ENCODE measurements around the gene RHOG.
"Not testable (repeated sequence)": the region's sequence is repeated elsewhere in the genome, so short reads cannot be mapped to it uniquely, and the experiment has no call there.

Gene RHOG

DNA sequence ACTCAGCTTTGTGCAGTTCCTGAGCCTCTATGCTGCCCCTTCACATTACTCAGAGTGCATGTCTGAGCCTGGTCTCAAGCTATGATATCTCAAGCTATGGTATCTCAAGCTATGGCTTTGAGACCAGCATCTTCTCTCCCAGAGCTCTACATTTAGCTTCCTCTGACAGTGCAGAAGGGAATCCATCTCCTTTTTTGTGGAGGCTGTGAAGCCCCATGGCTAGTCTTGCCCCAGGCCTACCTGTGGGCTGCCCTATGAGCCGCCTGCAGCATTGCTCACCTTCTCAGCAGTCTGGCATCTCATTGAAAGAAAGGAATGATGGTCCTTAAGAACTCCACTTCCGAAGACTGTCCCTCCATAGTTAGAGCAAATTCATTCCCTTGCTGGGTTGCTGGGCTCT is 19.8 kb downstream of the RHOG start:
- Histone ChIP-seq H3K27me3 (ENCODE audit: control insufficient read depth in 1 of 2, insufficient read depth in 2 of 2, low read length in 2 of 2) (no peaks in the 10 kb centered on the region), H3K27ac (ENCODE audit: low read depth, low read length) (no peak overlapping the region), H3K4me3 (ENCODE audit: low read depth in 1 of 2, low read length in 2 of 2) (no peak overlapping the region), H3K36me3 (ENCODE audit: insufficient read depth, low read length) (peaks cover 4% of the 10 kb centered on the region), H3K9ac (ENCODE audit: low read length) (no peak overlapping the region), H3K4me1 (ENCODE audit: insufficient read depth, low read length) (no peaks in the 10 kb centered on the region), H3K9me3 (ENCODE audit: low read length) (no peaks in the 10 kb centered on the region)

DNA sequence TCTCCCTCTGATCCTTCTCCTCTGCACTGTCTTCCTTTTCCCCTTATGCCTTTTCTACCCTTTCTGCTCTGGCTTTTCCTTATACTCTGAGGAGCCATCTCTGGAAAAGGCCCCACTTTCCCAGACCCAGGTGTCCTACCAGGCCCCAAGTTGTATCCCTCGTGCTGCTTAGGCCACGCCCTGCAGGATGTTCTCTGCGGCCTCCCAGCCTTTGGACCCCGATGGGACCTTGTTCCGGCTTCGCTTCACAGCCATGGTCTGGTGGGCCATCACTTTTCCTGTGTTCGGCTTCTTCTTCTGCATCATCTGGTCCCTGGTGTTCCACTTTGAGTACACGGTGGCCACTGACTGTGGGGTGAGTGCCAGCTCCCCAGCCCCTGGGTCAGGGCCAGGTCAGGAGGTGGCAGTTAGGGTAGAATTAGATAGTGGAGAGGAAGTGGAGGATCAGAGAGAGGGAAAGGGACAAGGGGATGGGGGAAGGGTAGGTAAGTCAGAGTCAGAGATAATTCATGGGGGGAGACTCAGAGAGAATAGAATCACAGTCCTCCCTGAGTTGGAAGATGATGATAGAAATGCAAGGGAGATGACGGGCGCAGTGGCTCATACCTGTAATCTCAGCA is 23.5 kb downstream of the RHOG start:
- no peaks in the 10 kb centered on the region for H3K36me3 ChIP-seq (ENCODE audit: insufficient read depth, low read length)
- no peaks in the 10 kb centered on the region for H3K27me3 ChIP-seq (ENCODE audit: control insufficient read depth in 1 of 2, insufficient read depth in 2 of 2, low read length in 2 of 2)
- no peak overlapping the region for H3K27ac ChIP-seq (ENCODE audit: low read depth, low read length)
- H3K4me3 ChIP-seq (ENCODE audit: low read depth in 1 of 2, low read length in 2 of 2), result no peak overlapping the region
- no peaks in the 10 kb centered on the region for H3K4me1 ChIP-seq (ENCODE audit: insufficient read depth, low read length)
- no peaks in the 10 kb centered on the region for H3K9me3 ChIP-seq (ENCODE audit: low read length)
- H3K9ac ChIP-seq (ENCODE audit: low read length), result no peak overlapping the region

DNA sequence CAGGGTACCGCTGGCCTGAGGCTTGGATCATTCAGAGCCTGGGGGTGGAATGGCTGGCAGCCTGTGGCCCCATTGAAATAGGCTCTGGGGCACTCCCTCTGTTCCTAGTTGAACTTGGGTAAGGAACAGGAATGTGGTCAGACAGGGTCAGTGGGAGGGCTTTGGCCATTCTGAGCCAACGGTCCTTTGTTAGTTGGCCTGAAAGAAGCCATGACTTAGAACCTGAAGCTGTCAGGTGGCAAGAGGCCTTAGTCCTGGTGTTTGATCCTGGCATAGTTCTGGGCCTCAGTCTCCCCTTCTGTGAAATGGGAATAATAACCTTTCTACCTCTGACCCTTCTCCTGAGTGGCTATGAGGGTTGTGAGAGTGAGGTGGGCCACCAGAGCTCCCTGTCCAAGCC is 24.1 kb downstream of the RHOG start:
- no peaks in the 10 kb centered on the region for H3K27me3 ChIP-seq (ENCODE audit: control insufficient read depth in 1 of 2, insufficient read depth in 2 of 2, low read length in 2 of 2)
- no peak overlapping the region for H3K4me3 ChIP-seq (ENCODE audit: low read depth in 1 of 2, low read length in 2 of 2)
- H3K9ac ChIP-seq (ENCODE audit: low read length), result no peak overlapping the region
- H3K4me1 ChIP-seq (ENCODE audit: insufficient read depth, low read length), result no peaks in the 10 kb centered on the region
- no peak overlapping the region for H3K27ac ChIP-seq (ENCODE audit: low read depth, low read length)
- no peaks in the 10 kb centered on the region for H3K36me3 ChIP-seq (ENCODE audit: insufficient read depth, low read length)
- no peaks in the 10 kb centered on the region for H3K9me3 ChIP-seq (ENCODE audit: low read length)

DNA sequence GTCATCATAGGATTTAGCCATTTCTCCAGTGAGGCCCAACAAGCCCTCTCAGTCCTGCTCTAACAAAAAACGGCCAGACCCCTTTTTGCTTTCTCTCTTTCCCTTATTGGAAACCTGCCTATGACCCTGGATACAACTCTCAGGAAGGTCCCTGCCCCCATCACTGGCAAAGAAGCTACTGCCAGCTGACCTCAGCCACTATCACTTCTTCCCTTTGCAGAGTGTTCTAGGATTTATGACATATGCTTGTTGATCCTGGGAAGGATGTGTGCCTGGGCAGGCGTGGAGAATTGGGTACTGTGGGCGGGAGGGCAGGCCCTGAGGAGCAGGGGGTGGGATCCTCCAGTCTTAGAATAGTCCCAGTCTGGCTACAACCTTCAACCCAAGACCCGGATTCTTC is 24.9 kb downstream of the RHOG start:
- no peaks in the 10 kb centered on the region for H3K9me3 ChIP-seq (ENCODE audit: low read length)
- no peak overlapping the region for H3K9ac ChIP-seq (ENCODE audit: low read length)
- no peaks in the 10 kb centered on the region for H3K27me3 ChIP-seq (ENCODE audit: control insufficient read depth in 1 of 2, insufficient read depth in 2 of 2, low read length in 2 of 2)
- H3K36me3 ChIP-seq (ENCODE audit: insufficient read depth, low read length), result no peaks in the 10 kb centered on the region
- no peak overlapping the region for H3K4me3 ChIP-seq (ENCODE audit: low read depth in 1 of 2, low read length in 2 of 2)
- H3K27ac ChIP-seq (ENCODE audit: low read depth, low read length), result no peak overlapping the region
- H3K4me1 ChIP-seq (ENCODE audit: insufficient read depth, low read length), result no peaks in the 10 kb centered on the region

DNA sequence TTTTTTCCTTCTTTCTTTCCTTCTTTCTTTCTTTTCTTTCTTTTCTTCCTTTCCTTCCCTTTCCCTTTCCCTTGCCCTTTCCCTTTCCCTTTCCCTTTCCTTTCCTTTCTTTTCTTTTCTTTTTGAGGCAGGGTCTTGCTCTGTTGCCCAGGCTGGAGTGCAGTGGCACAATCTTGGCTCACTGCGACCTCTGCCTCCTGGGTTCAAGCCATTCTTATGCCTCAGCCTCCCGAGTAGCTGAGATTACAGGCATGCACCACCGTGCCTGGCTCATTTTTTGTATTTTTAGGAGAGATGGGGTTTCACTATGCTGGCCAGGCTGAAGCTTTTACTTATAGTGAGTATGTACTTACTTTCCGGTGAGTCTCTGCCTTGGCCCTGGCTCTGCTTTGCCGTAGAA is 25.9 kb downstream of the RHOG start:
- not testable (repeated sequence) for H3K36me3 ChIP-seq (ENCODE audit: insufficient read depth, low read length); H3K9ac ChIP-seq (ENCODE audit: low read length); H3K27me3 ChIP-seq (ENCODE audit: control insufficient read depth in 1 of 2, insufficient read depth in 2 of 2, low read length in 2 of 2); H3K27ac ChIP-seq (ENCODE audit: low read depth, low read length); H3K4me3 ChIP-seq (ENCODE audit: low read depth in 1 of 2, low read length in 2 of 2); H3K9me3 ChIP-seq (ENCODE audit: low read length); H3K4me1 ChIP-seq (ENCODE audit: insufficient read depth, low read length)

DNA sequence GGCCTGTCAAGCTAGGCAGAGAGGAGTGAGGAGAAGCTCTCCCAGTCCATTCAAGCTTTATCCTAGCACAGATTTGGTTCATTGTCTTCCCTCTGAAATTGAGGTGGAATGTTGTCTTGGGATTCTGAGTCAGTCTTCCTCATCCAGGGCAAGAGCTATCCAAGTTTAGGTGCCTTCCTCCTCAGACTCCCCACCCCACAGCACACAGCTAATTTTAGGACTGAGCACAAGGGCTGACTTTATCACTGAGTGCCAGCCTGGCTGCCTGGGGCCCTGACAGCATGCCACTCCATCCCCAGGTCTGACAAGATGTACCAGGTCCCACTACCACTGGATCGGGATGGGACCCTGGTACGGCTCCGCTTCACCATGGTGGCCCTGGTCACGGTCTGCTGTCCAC is 29.8 kb downstream of the RHOG start:
- Histone ChIP-seq H3K4me1 (ENCODE audit: insufficient read depth, low read length) (peaks cover 10% of the 10 kb centered on the region), H3K9ac (ENCODE audit: low read length) (no peak overlapping the region), H3K9me3 (ENCODE audit: low read length) (no peaks in the 10 kb centered on the region), H3K36me3 (ENCODE audit: insufficient read depth, low read length) (no peaks in the 10 kb centered on the region), H3K27ac (ENCODE audit: low read depth, low read length) (no peak overlapping the region), H3K27me3 (ENCODE audit: control insufficient read depth in 1 of 2, insufficient read depth in 2 of 2, low read length in 2 of 2) (no peaks in the 10 kb centered on the region), H3K4me3 (ENCODE audit: low read depth in 1 of 2, low read length in 2 of 2) (no peak overlapping the region)

DNA sequence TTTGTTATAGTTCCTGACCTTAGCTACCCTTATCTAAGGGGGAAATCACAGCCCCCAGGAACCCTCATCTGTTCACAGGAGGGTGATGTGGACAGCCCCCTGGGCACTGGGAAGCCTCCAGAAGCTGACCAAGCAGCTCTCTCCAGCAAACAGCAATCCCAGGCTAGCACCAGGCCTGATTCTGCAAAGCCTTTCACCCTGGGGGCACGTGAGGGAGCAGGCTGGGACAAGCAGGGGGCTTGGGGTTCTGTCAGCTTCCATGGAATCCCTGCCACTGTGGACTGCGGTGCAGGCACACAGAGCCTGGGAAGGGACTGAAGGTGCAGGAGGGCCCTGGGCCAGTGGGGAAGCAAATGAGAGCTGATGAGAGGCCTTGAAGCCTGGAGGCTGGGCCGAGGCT is 30.3 kb downstream of the RHOG start:
- no peak overlapping the region for H3K27ac ChIP-seq (ENCODE audit: low read depth, low read length)

DNA sequence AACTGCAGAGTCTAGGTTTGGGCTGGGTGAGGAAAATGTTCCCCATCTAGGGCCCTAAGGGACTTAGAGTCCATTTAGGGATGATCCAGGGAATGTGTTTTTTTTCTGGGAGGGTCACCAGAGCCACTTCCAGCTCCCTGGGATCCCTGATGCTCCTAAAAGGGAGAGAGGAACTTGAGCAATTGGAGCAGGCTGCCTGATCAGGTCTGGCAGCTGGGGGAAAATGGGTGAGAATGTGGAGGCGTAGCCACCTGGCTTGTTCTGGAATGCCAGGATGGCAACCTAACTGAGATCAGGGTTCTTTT is 31.2 kb downstream of the RHOG start:
- Histone ChIP-seq H3K36me3 (ENCODE audit: insufficient read depth, low read length) (no peaks in the 10 kb centered on the region), H3K9ac (ENCODE audit: low read length) (no peak overlapping the region), H3K27me3 (ENCODE audit: control insufficient read depth in 1 of 2, insufficient read depth in 2 of 2, low read length in 2 of 2) (no peaks in the 10 kb centered on the region), H3K4me3 (ENCODE audit: low read depth in 1 of 2, low read length in 2 of 2) (no peak overlapping the region), H3K4me1 (ENCODE audit: insufficient read depth, low read length) (peaks cover 10% of the 10 kb centered on the region), H3K9me3 (ENCODE audit: low read length) (no peaks in the 10 kb centered on the region), H3K27ac (ENCODE audit: low read depth, low read length) (no peak overlapping the region)

More for the DNA sequence above, 30.3 kb downstream of the RHOG start:
- H3K36me3 ChIP-seq (ENCODE audit: insufficient read depth, low read length), result no peaks in the 10 kb centered on the region
- no peak overlapping the region for H3K4me3 ChIP-seq (ENCODE audit: low read depth in 1 of 2, low read length in 2 of 2)
- no peak overlapping the region for H3K9ac ChIP-seq (ENCODE audit: low read length)
- peaks cover 10% of the 10 kb centered on the region for H3K4me1 ChIP-seq (ENCODE audit: insufficient read depth, low read length)
- H3K27me3 ChIP-seq (ENCODE audit: control insufficient read depth in 1 of 2, insufficient read depth in 2 of 2, low read length in 2 of 2), result no peaks in the 10 kb centered on the region
- no peaks in the 10 kb centered on the region for H3K9me3 ChIP-seq (ENCODE audit: low read length)

DNA sequence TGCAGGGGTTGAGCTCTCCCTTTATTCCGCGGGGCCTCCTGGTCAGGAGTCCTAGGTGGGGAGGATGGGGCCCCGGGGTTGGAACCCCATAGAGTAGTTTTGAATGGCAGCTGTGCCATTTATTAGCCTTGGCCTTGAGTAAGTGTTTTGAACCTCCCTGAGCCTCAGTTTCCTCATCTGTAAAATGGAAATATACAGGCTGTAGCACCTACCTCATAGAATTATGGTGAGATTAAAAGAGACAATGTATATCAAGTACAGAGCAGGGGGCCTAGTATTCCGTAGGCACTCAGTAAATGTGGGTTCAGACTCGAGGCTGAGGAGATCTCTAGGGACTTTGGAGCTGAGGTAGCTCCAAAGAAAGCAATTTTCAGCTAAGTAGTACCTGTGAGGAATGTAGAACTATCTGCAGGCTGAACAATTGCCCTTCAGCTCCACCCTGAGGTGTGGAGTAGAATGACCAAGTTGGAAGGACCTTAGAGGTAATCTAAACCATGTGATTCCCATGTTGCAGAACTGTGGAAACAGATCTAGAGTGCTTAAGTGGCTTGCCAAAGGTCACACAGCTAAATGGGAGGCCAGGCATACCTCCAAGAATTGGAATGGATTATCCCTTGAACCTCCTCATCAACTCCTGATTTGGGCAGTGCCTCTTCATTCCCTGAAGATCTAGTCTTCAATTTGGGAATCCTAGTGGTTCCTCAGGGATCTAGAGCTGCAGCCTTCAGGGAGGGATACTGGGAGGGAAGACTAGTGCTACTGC is 31.7 kb downstream of the RHOG start:
- peak overlapping the region; percentile 74 to 91 for H3K4me3 ChIP-seq (ENCODE audit: low read depth in 1 of 2, low read length in 2 of 2)
- no peak overlapping the region for H3K9ac ChIP-seq (ENCODE audit: low read length)
- no peaks in the 10 kb centered on the region for H3K9me3 ChIP-seq (ENCODE audit: low read length)
- H3K4me1 ChIP-seq (ENCODE audit: insufficient read depth, low read length), result peaks cover 10% of the 10 kb centered on the region
- no peaks in the 10 kb centered on the region for H3K27me3 ChIP-seq (ENCODE audit: control insufficient read depth in 1 of 2, insufficient read depth in 2 of 2, low read length in 2 of 2)
- H3K36me3 ChIP-seq (ENCODE audit: insufficient read depth, low read length), result no peaks in the 10 kb centered on the region
- H3K27ac ChIP-seq (ENCODE audit: low read depth, low read length), result peak overlapping the region; percentile 54

DNA sequence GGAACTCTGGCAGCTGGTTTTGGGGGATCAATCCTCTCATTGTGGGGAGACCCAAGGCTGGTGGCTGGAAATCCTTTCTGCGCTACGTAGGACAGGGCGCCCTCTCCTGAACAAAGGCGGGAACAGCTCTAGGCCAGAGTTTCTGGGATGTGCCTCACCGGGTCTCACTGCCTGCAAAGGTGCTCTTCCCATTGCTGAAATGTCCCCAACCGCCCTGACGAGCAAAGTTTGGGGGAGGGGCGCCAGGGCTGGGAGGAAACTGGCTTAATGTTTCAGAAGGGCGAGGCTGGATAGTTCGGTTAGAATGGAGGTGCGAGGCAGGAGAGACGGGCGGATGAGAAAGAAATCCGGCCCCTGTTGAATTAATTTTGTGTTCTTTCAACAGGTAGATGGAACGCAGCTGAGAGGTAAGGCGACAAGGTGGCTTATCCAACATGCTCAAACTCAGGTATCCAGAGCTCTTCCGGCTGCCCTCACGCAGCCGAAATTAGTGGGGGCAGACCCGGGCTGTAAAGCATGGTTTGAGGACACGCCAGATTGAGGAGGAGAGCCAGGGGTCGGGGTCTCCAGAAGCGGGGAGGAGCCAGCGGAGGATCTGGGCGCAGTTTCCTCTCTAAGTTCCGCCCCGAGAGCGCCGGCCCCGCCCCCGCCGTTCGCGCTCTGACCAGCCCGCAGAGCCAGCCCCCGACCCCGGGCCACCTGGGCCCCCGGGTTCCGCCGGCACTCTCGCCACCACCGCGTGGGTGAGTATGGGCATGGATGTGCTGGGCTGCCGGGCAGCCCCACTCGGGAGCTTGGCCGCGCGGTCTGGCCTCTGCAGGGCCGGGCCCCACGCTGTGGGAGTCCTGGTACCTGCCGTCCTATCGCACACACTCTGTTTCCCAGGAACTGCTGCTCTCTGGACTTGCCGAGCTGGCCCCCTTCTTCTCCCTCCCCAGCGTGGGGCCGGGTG is 32.6 kb downstream of the RHOG start, which contains the start of gene PGAP2:
Gene PGAP2 (plus strand): TSS at position 652 of the 952 bp plus-strand sequence. CDS start 2,700 bp downstream, outside the sequence.
- H3K9me3 ChIP-seq (ENCODE audit: low read length), result no peaks in the 10 kb centered on the region
- peaks cover 10% of the 10 kb centered on the region for H3K4me1 ChIP-seq (ENCODE audit: insufficient read depth, low read length)
- H3K36me3 ChIP-seq (ENCODE audit: insufficient read depth, low read length), result no peaks in the 10 kb centered on the region
- H3K4me3 ChIP-seq (ENCODE audit: low read depth in 1 of 2, low read length in 2 of 2), result peak within 1 kb of the TSS; percentile 74 to 91
- peak within 1 kb of the TSS; percentile 12 for H3K9ac ChIP-seq (ENCODE audit: low read length)
- H3K27me3 ChIP-seq (ENCODE audit: control insufficient read depth in 1 of 2, insufficient read depth in 2 of 2, low read length in 2 of 2), result no peaks in the 10 kb centered on the region
- H3K27ac ChIP-seq (ENCODE audit: low read depth, low read length), result peak within 1 kb of the TSS; percentile 54

DNA sequence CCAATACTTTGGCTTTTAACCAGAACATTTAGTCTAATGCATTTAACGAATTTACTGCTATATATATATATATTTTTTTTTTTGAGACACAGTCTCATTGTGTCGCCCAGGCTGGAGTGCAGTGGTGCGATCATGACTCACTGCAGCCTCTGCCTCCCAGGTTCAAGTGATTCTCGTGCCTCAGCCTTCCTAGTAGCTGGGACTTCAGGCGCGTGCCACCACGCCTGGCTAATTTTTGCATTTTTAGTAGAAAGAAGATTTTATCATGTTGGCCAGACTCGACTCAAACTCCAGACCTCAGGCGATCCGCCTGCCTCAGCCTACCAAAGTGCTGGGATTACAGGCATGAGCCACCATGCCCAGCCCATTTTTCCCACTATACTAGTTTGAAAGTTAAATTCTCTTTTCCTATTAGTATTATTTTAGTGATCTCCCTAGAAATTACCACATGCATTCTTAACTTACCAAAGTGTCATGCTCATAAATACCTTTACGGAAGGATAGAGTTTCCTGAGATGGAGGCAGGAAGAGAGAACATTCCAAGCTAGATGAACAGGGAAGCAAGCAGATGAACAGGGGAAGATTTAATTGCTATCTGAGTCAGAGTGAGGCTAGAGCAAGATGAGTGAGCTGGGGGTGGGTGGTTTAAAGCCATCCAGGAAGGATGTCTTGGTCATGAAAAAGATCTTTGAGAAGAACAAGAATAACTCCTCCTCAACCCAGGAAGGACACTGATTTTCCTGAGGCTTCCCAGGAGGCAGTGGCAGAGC is 36.8 kb downstream of the RHOG start:
- Histone ChIP-seq H3K27ac (ENCODE audit: low read depth, low read length) (no peak overlapping the region), H3K27me3 (ENCODE audit: control insufficient read depth in 1 of 2, insufficient read depth in 2 of 2, low read length in 2 of 2) (no peaks in the 10 kb centered on the region), H3K9ac (ENCODE audit: low read length) (no peak overlapping the region), H3K36me3 (ENCODE audit: insufficient read depth, low read length) (no peaks in the 10 kb centered on the region), H3K9me3 (ENCODE audit: low read length) (no peaks in the 10 kb centered on the region), H3K4me3 (ENCODE audit: low read depth in 1 of 2, low read length in 2 of 2) (no peak overlapping the region), H3K4me1 (ENCODE audit: insufficient read depth, low read length) (peaks cover 4% of the 10 kb centered on the region)
